HG03135 (cell line): ENCODE results near the gene ZNF507.
A peak's percentile ranks its signal among the peaks of the same experiment; 100 is the strongest.

Source experiments
- ATAC-seq: cut with Tn5 transposase; IDR thresholded peaks from one replicate; pipeline ENCODE4 v1.9.1; 2021; ENCODE audit warnings: mild to moderate bottlenecking, moderate library complexity; ENCODE audit not compliant: unreplicated experiment

ZNF507 gene

DNA sequence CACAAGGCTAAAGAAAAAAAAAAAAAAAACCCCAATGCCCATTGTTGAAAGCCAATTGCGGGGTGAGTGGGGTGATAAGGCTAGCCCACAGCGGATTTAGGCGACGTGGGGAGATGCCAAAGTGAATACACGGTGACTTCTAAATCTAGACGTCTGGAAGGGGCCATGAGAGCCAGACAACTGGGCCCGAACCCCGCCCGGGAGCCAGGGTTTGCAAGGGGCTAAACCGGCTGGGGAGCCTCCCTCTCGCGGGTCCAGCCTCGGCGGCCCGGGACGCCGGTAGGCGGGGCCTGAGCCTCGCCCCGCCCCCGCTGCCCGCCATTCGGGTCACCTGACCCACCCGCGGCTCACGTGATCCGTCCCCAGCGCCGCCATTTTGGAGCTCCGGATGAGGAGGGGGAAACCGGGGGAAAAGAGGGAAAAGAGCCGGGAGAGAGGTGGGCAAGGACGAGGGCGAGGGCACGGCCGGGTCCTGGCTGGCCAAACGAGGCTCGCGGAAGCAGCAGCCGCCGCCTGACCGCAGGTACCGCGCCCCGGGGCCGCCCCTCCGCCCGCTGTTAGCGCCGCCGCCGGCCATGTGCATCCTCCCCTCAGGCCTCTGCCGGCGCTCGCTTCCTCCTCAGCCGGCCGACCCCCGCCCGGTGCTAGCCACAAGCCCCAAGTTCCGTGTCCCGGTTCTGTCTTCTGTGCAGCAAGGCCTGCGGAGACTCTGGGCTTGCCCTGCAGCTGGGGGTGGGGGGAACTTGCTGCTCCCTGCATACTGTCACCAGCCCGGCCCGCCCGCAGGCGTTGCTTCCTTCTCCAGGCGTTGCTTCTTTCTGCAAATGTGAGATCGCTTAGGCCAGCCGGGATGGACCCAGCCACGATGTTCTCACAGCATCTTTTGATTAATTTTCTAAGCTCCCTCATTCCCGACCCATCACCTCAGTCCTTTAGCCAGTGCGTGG lies at the start of gene ZNF507:
TSS of gene ZNF507 (plus strand) at position 350 of the 947 bp plus-strand sequence. CDS start 7,221 bp downstream, outside the sequence.
- ATAC-seq, result peak; percentile 82

DNA sequence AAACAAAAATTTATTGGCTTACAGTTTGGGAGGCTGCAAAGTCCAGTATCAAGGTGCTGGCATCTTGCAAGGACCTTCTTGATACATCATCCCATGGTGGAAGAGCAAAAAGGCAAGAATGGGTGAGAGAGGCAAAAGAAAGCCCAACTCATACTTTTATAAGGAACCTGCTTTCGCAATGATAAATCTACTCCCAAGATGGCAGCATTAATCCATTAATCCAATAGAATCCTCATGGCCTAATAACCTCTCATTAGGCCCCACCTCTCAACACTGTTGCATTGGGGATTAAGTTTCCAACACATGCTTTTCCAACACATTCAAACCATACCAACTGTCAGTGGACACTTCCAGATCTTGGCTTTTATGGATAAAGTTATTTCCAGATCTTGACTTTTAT lies 48.7 kb upstream of the ZNF507 start:
- no peak for ATAC-seq

DNA sequence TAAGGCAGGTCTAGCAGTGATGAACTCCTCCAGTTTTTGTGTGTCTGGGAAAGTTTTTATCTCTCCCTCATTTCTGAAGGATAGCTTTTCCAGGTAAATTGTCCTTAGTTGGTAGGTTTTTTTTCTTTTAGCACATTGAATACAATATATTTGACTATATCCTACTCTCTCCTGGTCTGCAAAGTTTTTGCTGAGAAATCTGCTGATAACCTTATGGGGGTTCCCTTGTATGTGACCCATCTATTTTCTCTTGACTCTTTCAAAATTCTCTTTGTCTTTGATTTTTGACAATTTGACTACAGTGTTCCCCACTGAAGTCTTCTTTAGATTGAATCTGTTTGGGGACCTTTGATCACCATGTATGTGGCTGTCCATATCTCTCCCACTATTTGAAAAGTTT lies 42.6 kb upstream of the ZNF507 start:
- no peak for ATAC-seq

DNA sequence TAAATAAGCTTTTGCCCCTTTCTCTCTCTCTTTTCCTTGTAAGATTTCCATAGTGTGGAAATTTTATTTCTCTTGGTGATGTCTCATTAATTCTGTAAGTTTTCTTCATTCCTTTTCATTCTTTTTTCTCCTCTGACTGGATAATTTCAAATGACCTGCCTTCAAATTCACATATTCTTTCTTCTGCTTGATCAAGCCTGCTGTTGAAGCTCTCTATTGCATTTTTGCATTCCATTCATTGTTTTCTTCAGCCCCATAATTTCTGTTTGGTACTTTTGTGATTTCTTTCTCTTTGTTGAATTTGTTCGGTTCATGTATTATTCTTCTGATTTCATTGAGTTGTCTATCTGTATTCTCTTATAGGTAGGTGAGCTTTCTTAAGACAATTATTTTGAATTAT lies 42.2 kb upstream of the ZNF507 start:
- ATAC-seq, result no peak

DNA sequence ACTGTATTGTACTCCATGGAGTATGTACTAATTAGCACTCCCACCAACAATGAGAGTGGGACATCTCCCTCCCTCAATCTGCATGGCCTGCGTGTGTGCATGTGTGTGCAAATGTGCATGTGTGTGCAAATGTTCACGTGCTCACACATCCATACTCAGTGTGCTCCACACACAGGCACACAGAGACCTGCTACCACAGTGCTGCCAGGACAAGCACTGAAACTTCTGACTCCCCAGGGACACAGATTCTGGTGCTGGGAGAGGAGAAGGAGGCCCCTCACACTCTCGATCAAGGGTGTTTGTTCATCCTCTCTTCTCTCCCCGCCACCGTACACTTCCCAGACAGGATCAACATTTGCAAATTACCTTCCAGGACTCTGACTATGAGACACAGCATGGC lies 37.8 kb upstream of the ZNF507 start:
- no peak for ATAC-seq

DNA sequence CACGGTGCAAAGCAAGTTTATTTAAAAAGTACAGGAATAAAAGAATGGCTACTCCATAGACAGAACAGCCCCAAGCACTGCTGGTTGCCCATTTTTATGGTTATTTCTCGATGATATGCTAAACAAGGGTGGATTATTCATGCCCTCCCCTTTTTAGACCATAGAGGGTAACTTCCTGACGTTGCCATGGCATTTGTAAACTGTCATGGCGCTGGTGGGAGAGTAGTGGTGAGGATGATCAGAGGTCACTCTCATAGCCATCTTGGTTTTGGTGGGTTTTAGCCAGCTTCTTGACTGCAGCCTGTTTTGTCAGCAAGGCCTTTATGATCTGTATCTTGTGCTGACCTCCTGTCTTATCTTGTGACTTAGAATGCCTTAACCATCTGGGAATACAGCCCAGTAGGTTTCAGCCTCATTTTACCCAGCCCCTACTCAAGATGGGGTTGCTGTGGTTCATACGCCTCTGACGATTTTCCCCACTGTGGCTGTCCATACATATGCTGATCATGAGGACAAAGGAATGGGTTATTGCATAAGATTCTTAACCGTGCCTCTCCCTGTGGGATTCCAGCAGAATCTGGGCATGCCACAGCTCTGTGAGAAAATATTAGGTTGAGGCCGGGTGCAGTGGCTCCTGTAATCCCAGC lies 36.9 kb upstream of the ZNF507 start:
- ATAC-seq, result no peak

DNA sequence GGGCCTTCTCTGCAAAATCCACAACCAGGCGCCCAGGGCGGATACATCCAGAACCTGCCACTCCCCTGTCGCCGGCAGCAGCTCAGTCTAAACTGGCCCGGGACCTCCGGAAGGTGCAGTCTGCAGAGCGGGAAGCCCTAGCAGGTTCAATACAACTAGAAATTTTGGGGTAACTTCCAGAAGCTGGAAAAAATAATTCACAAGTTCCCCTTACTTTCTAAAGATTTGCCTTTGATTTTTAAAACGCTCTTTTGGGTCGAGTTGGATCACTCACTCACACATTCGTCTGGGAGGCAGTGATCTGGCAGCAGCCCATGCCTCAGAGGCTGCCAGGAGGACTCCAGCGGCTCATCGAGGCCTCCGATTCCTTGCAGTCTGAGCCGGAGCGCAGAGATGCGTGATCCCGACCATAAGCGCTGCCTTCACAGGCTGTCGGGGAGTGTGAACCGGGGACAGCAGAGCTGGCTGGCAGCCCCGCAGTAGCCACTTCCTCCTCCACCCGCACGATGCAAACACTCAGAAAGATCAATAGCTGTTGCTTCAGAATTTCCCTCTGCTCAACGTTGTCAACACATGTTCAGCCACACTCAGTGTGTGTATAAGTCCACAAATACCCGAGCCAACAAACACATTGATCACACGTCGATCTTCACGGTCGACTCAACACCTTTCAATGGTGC lies 35.6 kb upstream of the ZNF507 start:
- ATAC-seq, result no peak

DNA sequence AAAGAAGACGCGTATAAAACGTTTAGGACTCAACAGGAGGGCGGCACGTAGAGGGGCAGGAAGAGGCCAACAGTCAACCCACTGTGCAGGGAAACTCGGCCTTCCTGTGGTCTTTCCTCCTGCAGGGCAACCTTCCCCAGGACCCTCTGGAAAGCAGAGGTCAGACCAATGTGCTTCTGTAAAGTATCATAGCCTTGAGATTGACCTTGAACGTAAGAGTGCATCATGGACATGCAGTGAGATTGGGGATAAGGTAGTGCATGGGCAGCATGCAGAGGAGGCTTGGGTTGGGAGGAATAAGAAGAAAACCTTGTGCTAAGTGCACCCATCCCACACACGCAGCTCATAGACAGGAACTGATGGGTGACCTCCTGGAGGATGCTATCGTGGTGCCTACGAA lies 34.0 kb upstream of the ZNF507 start:
- ATAC-seq, result no peak

DNA sequence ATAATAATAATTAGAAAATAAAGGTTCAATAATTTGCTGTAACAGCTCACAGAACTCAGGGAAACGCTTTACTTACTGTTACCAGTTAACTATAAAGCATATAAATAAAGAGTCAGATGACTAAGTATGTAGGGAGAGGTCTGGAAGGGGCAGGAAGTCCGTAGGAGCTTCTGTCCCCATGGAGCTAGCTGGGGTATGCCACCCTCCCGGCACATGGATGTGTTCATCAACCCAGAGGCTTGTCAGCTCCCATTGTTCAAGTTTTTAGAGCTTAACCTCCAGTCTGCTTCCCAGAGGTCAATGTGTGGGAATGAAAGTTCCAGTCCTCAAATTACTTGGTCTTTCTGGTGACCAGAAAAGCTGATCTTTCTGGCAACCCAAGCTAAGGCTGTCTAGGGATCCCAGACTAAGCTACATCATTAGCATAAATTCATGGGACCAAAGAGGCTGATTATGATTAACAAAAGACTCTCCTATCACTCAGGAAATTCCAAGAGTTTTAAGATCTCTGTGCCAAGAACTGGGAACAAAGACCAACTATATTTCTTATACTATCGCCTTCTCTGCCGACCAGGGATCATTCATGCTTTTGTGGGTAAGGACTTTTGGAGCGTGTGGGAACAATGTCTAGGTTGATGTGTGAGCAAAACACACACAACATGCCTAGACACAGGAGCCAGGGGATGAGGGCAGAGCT lies 31.7 kb upstream of the ZNF507 start:
- ATAC-seq, result no peak

DNA sequence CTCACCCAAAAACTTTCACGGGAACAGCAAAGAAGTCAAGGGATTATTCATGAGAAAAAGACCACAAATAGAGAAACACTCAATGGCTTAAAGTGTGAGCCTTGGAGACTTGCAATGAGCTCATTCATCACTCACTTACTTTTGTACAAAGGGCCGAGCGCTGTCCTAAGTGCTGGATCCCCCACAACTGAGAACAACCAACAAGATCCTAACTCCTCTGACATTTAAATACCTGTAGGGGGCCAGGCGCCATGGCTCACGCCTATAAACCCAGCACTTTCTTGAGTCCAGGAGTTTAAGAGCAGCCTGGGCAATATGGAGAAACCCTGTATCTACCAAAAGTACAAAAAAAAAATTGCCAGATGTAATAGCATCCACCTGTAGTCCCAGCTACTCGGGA lies 29.4 kb upstream of the ZNF507 start:
- no peak for ATAC-seq

DNA sequence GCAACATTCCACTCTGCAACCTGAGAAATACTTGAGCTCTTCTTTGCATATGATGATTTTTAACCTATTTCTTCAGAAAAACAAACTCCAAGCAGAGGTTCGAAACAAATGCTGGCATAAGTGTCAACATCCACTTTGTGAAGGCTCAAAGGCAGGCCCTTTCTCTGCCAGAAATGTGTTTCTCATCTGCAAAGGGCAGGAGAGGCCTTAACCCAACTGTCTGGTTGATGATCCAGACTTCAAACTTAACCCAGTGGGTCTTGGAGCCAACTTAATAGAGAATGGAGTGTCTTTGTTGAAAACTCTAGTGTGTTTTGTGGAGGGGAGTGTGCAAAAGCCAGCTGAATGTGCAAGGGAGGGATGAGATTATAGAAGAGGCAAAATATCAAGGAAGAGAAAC lies 28.3 kb upstream of the ZNF507 start:
- ATAC-seq, result no peak

DNA sequence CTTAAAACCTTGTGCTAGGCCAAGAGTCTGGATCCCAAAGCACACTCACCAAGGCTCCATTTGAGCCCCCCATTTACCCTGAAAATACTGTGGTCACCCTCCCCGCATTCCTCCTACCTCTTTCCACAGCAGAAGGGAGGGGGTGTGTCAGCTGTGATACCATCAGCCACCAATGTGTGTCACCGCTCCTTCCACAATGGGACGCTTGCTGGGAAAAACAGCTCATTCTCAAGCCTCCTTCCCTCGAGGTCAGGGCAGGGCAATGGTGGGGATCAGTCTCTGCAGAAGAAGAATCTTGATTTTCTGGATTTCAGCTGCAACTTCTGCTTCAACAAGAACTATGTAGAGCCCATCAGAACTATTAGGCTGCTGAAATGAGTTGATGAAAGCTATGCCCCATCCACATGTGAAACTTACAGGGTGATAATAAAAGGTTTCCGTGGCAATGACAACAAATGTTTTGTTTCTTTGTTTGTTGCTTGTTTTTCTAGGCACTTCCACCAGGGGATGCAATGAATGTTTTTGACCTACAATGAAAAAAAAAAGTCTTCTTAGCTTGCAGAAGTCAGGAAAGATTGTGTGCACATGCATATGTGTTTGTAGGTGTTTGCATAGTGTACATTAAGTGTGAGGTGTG lies 26.4 kb upstream of the ZNF507 start:
- ATAC-seq, result no peak

DNA sequence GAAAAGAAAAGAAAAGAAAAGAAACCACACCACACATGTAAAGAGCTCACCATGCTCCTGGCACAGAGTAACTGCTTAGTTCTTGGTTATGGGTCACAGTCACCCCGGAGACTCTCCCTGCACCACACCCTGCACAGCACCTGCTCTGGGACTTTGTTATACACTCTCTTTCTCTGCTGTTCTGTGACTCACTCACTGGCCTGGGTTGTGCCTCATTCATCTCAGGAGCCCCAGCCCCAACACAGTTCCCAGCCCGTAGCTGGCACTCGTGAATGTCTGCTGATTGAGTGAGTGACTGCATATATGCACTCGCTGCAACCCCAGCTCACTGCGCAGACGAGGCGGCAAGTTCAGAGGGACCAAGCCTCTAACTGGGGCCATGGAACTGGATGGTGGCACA lies 22.9 kb upstream of the ZNF507 start:
- ATAC-seq, result no peak

DNA sequence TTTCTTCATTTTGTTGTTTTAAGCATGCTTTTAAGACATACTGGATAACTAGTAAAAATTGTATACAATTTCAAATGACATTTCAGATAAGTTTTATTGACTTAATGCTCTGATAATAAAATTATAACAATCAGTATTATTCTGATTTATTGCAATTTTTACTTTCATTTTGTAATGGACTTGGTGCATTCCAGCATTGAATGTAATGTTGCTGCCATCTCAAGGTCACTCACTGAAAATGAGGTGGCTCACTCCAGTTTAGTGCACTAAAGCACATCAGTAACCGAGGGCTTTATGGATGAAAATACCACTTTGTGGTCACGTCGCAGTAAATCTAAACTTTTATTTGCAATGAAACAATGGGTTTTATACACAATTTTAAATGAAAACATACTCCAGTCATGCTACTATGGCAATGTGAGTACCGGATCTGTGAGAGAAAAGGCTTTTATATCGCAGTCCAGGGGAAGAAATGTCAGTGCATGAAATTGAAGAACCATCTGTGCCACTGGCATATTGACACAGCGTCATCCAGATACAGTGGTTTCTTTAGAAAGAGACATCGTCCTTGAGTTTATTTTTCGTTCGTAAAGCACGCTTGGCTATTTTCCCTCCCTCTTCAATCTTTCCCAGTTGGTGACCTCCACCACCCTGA lies 20.7 kb upstream of the ZNF507 start:
- no peak for ATAC-seq

DNA sequence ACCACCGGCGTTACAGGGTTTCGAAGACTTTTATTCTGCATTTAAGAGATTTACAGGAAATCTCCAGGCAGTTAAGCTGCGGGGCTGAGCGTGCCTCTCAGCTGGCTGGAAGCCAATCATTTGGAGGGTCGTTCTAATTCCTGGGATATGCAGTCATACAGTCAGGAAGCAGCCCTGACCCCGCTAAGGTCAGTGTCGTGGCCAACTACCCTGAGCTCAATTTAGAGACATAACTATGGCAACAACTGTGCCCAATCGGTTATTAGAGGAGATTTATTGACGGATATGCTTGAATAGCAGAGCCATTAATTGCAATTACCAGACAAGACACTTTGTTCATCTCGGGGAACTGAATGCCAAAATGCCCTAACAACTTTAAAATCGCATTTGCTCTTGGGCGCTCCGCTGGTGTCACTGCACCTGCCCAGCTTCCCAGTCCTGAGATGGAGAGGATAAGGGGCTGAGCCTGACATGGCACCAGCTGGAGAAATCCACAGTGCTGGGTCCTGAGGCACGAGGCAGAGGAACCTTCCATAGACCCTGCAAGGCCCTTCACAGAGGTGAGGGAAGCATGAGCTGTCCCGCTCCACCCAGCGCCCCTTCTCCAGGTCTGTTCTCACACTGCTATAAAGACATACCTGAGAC lies 15.1 kb upstream of the ZNF507 start:
- no peak for ATAC-seq

DNA sequence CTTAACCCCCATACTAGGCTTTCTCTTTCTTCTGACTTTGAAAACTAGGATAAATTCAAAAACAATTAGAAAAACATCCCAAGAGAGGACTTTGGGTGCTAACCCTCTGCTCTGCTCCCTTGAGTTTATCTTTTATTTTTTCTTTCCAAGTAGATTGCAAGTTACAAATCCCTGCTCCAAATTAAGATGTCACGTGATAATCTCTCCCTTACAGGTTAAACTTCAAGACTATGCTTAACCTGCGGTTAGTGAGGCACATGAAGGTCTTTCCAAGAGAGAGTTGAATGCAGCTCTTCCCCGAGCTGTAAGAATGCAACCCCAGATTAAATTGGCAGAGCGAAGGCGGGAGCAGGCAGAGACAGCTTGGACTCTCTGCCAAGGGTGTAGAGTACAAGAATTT lies 12.2 kb upstream of the ZNF507 start:
- ATAC-seq, result no peak

DNA sequence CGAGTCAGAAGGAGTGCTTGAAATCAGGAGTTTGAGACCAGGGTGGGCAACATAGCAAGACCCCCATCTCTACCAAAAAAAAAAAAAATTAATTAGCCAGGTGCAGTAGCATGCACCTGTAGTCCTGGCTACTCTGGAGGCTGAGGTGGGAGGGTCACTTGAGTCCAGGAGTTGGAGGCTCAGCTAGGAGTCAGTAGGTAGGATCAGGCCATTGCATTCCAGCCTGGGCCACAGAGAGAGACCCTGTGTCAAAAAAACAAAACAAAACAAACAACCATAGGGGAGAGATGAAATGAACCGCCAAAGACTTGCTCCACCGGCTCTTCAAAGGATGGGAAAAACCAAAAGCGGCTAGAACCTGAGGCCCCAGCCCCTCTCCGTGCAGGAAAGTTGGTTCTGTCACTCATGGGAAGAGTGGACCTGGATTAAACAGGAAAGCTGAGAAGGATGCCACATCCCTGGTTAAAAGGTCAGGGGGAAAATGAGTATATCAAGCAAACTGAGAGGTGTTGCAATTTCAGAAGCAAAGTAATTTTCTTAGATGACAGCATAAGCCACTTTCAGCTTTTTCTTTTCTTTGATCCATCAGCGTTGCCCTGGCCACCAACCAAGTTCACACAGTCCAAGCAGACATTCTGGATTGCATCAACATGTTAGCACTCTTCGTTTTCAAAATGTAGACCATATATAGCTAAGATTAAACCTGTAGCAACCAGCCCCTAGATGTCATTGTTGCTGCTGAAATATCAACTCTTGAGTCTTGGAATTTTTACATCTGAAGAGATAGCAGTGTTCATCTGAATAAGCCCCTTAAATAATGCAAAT lies 8.9 kb upstream of the ZNF507 start:
- no peak for ATAC-seq

DNA sequence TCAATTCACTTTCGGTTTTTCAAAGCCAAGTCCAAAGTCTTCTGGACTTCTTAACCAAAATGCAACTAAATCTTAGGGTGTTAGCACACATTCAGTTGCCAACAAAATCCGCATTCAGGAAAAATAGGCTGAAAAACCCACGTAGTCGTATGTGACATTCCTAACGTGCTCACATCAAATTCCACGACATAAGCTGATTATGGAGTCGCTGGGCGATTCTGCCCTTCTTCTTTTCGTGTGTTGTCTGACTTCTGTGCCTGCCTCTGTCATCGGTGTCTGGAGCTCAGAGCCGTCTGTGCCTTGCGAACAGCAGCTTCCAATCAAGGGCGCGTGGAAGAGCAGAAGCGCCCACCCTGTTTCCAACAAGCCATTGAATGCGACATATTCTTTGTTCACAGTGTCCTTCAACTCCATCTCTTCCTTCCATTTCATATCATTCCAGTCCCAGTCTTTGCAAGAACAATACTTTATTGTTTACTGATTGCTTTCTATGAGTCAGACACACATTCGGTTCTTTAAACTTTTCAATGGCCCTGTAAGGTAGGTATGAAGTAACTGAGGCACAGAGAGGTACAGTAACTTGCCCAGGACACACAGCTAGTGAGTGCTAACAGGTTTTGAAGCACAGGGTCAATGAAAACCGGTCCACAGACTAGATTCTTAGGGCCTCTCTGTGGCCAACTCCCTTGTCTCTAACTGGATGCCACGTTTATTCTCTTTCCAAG lies 8.2 kb upstream of the ZNF507 start:
- ATAC-seq, result no peak
